GM12891 (cell line): ENCODE data around the gene FAM149A. TPM values are rescaled to one million over a fixed set of nuclear protein-coding genes. Genes with fewer than 3 reads are reported as not detected.

Source experiments
- DNase-seq: peaks from one replicate; pipeline ENCODE4 v3.0.0; 2011; ENCODE audit warnings: low spot score; ENCODE audit not compliant: insufficient read length
- FAIRE-seq: peaks from 2 replicates; lab custom pipeline; 2011; peaks lifted over from hg19 to GRCh38; lab: Jason Lieb, UNC
- PAX5 ChIP-seq: IDR thresholded peaks from 2 replicates; pipeline ENCODE4 v1.6.1; 2011; ENCODE audit warnings: low read length, moderate library complexity, mild to moderate bottlenecking; ENCODE audit not compliant: insufficient read depth, severe bottlenecking
- POLR2A ChIP-seq: IDR thresholded peaks from 2 replicates; pipeline ENCODE4 v1.6.1; 2011; ENCODE audit warnings: low read depth, low read length, control low read depth
- POLR2AphosphoS5 ChIP-seq: IDR thresholded peaks from 2 replicates; pipeline ENCODE4 v1.6.1; 2011; ENCODE audit warnings: low read depth, low read length, control low read depth
- POU2F2 ChIP-seq: IDR thresholded peaks from 2 replicates; pipeline ENCODE4 v1.6.1; 2011; ENCODE audit warnings: low read depth, mild to moderate bottlenecking, control low read depth, low read length, moderate library complexity
- SPI1 ChIP-seq: IDR thresholded peaks from 2 replicates; pipeline ENCODE4 v1.6.1; 2011; ENCODE audit warnings: low read depth, low read length, control low read depth
- TAF1 ChIP-seq: IDR thresholded peaks from 2 replicates; pipeline ENCODE4 v1.6.1; 2011; ENCODE audit warnings: low read depth, low read length, control low read depth
- polyA plus RNA-seq: library from polyadenylated mRNA; unstranded; fragments of >200 nt; gene quantifications from one replicate; pipeline ENCODE4 v1.2.1, GENCODE V29; 2012; ENCODE audit warnings: low read depth, missing spikeins, inconsistent platforms; ENCODE audit not compliant: missing spikeins

The FAM149A gene
- 0.60 TPM for polyA plus RNA-seq

- no peak for TF ChIP-seq TAF1
- TF ChIP-seq POU2F2: no peak
- DNase-seq: peak; percentile 70
- FAIRE-seq: no peak
Observed at GRCh38 chr4:186104114-186104889, at the start of gene FAM149A. TSS of gene FAM149A (plus strand) at chr4:186104704.

DNA sequence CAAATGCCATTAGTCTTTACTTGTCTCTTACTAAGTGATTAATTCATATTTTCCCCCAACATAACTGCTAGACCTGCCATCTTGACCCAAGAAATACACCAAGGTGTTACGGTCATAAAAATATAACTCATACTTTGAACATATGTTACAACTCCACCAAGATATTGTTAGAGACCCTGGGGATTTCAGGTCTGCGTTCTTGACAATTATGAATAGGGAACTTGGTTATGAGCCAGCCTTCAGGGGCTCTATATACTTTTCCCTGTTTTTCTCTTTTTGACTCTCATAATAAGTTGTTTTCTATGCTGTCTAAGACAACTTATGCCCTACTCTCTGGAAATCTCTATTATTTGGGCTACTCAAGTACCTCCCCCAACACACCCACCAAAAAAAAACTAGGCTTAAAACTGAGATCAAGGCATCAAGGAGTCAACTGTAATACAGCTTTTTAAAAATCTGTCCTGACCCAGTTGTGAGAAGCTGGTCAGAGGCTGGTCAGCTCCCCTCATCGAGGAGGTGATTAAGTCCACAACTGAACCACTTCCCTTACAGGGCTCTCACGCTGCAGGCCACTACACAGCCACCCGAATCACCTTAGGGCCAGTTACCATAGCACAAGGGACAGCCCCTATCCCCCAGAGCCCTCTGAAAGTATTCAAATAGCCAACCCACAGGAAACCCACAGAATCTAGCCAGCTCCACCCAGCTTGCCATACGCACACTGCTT, 46.1 kb upstream of the FAM149A start:
- FAIRE-seq (peak; percentile 87), DNase-seq (no peak)
- TF ChIP-seq SPI1 (peak; percentile 69), POU2F2 (peak; percentile 95), TAF1 (no peak), POLR2A (no peak), POLR2AphosphoS5 (no peak)

DNA sequence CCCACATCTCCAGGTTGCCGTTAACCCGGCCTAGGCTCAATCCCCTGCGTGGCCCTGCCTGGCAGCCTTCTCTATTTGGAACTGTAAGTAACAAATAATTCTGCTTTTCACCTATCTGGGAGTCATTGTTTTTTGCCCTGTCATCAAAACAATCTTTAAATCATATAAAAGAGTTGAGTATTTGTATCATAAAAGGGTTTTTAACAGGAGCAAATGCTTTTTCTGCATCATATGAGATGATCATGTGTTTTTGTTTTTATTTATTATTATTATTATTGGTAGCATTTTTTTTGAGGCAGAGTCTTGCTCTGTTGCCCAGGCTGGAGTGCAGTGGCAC, 45.6 kb upstream of the FAM149A start:
- no peak for DNase-seq
- TF ChIP-seq POU2F2 (no peak), POLR2A (no peak), SPI1 (no peak), POLR2AphosphoS5 (no peak), TAF1 (no peak), PAX5 (no peak)
- FAIRE-seq: no peak

DNA sequence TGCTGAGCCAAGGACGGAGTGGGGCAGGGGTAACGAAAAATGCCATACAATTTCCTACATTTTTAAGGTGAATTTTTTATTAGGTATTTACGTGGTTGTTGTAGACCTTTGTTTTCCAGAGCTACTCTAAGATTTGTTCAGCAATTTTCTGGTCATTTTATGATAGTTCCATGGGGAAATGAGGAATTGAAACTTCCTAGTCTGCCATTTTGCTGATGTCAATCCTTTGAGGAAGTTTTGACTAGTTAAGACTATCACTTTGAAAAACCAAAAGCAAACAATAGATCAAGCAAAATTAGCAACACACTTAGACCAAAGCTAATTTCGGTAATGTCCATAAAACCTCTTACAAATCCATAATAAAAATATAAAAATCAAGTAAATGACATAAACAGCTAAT, 42.6 kb upstream of the FAM149A start:
- FAIRE-seq (no peak), DNase-seq (no peak)
- no peak for TF ChIP-seq POLR2AphosphoS5
- peak; percentile 78 for TF ChIP-seq SPI1
- TF ChIP-seq PAX5: no peak
- no peak for TF ChIP-seq POU2F2
- TF ChIP-seq TAF1: no peak
- no peak for TF ChIP-seq POLR2A

DNA sequence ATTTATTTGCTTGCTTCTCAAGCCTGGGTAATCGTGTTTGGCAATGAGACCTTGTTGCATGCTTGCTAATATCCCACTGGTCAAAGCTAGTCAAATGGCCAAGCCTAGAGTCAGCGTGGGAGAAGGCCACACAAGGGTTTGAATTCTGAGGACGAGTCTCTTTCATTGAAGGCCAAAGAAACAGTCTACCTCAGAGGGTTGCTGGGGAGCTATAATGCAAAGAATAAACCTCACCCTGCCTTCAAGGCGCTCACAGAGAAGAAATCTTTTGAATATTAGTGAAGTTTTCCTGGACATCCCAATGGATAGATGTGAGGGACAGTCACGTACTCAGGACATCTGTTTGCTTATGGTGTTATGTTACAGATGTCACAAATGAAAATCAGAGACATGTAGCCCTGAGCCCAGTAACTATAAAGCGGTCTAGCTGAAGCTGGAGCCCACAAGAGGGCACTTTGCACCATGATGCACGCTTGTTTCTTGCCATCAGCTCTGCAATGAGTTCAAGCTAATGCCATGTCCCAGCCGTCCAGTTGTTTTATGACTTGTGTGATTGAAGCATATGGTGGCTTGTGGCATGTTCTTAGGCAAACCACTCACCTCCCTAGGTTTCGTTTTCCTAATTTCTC, 36.6 kb upstream of the FAM149A start:
- TF ChIP-seq POU2F2 (no peak), PAX5 (no peak), SPI1 (no peak), POLR2A (no peak), TAF1 (no peak), POLR2AphosphoS5 (no peak)
- FAIRE-seq: peak; percentile 88
- no peak for DNase-seq

- no peak for TF ChIP-seq PAX5
- no peak for TF ChIP-seq POU2F2
- no peak for TF ChIP-seq SPI1
- TF ChIP-seq TAF1: no peak
- TF ChIP-seq POLR2A: no peak
- no peak for TF ChIP-seq POLR2AphosphoS5
- FAIRE-seq (no peak), DNase-seq (no peak)
Observed at GRCh38 chr4:186068581-186069348, 35.7 kb upstream of the FAM149A start, which contains the start of gene TLR3. TSS of gene TLR3 (plus strand) at chr4:186069156. CDS start at chr4:186076620, 7,464 bp downstream.

DNA sequence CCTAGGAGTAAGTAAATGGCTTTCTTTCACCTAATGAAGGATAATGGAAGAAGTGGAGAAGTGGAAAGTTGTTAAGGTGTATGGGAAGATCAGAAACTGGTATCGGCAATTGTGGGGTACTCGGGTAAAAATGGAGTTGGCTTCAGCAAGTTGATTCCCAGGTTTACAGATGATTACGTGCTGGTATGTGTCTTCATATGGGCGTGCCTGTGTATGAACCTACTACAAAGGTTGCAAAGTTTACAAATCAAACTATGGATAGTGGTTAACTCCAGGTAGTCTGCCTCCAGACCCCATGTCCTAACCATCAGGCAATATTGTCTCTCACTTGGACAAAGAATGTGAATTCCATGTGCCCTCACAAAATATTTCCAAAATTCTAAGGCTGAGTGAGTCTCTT, 34.8 kb upstream of the FAM149A start:
- DNase-seq: no peak
- peak; percentile 56 for FAIRE-seq
- TF ChIP-seq POU2F2 (no peak), TAF1 (no peak), PAX5 (no peak), POLR2AphosphoS5 (no peak), POLR2A (no peak), SPI1 (no peak)

- FAIRE-seq: no peak
- TF ChIP-seq TAF1 (no peak), SPI1 (no peak), POLR2AphosphoS5 (no peak), PAX5 (no peak), POU2F2 (no peak), POLR2A (no peak)
- no peak for DNase-seq
Observed at GRCh38 chr4:186072516-186072915, 32.0 kb upstream of the FAM149A start.

DNA sequence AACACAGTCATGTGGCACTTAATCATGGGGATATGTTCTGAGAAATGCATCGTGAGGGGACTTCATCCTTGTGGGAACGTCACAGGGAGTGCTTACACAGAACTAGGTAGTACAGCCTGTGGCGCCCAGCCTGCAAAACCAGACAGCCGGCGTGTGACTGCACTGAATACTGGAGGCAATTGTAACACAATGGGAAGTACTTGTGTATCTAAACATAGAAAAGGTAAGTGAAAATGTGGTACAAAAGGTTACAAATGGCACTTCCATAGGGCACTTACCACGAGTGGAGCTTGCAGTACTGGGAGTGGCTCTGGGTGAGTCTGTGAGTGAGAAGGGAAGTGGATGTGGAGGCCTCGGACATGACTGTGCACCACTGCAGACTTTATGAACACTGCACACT, 30.3 kb upstream of the FAM149A start:
- DNase-seq (no peak), FAIRE-seq (no peak)
- TF ChIP-seq PAX5 (no peak), POU2F2 (no peak), SPI1 (no peak), POLR2A (no peak), POLR2AphosphoS5 (no peak), TAF1 (no peak)
